Measurements from ENCODE around the gene FRRS1.

FRRS1 gene

DNA sequence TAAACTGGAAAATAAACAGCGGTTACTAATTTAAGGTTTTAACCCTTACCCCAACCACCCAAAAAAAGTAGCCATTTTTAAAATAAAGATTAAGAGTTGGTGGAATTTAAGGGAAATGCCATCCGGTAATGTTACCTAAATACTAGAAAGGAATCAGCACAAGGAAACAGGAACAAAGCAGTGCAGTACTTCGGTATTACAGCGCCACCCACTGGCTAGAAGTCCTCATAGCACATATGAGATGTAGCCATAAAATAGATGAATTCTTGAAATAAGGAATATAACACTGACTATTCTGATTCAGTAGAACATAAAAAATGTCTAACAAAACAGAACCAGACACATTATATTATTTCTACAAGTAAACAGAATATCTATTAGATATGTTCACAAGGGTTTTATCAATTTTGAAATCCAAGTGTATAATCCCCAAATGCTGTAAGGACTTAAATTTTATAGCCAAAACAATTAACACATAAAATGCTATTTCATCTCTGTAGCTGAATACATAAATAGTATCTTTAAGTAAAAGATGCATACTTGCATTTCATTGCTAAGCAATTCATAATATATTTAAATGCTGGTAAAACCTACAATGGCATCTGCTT, 58.8 kb downstream of the FRRS1 start:
- H3K4me3 ChIP-seq (ENCODE audit: low read depth, low read length): no peak overlapping the region
- DNase-seq (ENCODE audit: low read depth): peak; percentile 28

DNA sequence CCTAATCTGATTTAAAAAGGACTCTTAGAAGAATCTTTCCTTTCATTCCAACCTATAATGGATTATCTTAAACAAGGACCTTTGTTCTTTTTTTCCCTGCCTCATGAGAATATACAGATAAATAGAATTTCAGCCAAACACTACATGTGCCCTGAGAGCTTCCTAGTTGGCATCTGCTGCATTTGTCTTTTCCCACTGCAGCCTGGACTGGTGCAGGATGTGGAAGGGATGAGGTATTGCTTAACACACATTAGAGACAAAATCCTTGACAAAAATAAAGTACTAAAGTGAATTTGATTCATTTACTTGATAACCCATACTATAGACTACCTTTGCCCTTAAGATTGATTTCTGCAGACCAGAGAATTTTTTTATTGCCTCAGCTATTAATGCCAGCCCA, 61.0 kb downstream of the FRRS1 start:
- H3K4me3 ChIP-seq (ENCODE audit: low read depth, low read length): no peak overlapping the region
- no peak for DNase-seq (ENCODE audit: low read depth)
- TF ChIP-seq, protein P1, sequence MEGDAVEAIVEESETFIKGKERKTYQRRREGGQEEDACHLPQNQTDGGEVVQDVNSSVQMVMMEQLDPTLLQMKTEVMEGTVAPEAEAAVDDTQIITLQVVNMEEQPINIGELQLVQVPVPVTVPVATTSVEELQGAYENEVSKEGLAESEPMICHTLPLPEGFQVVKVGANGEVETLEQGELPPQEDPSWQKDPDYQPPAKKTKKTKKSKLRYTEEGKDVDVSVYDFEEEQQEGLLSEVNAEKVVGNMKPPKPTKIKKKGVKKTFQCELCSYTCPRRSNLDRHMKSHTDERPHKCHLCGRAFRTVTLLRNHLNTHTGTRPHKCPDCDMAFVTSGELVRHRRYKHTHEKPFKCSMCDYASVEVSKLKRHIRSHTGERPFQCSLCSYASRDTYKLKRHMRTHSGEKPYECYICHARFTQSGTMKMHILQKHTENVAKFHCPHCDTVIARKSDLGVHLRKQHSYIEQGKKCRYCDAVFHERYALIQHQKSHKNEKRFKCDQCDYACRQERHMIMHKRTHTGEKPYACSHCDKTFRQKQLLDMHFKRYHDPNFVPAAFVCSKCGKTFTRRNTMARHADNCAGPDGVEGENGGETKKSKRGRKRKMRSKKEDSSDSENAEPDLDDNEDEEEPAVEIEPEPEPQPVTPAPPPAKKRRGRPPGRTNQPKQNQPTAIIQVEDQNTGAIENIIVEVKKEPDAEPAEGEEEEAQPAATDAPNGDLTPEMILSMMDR (IDR thresholded peaks at IDR 0.05; ENCODE audit: control insufficient read depth, extremely low read depth, insufficient read depth): no peak

More for the DNA sequence above, 58.8 kb downstream of the FRRS1 start:
- TF ChIP-seq, protein P1 (IDR thresholded peaks at IDR 0.05; ENCODE audit: control insufficient read depth, extremely low read depth, insufficient read depth): peak; percentile 90

DNA sequence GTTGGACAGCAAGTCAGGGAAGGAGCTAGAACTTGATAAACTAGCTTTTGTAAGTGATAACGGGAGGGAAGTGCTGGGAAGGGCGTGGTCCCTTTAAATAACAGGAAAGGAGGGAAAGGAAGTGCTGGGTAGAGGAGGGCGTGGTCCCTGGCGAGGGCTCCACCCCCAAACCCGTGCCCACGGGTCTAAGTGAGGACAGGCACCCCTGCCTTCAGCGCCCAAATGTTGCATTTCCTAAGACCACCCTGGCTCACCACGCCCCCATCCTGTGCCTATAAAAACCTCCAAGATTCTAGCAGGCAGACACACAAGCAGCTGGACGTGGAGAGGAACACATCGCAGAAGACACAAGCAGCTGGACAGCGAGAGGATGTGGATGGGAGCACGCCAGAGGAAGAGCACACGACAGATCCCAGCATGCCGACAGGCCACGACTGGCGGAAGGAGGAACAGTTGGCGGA, 62.0 kb downstream of the FRRS1 start:
- no peak for DNase-seq (ENCODE audit: low read depth)
- no peak overlapping the region for H3K4me3 ChIP-seq (ENCODE audit: low read depth, low read length)
- TF ChIP-seq, protein P1 (IDR thresholded peaks at IDR 0.05; ENCODE audit: control insufficient read depth, extremely low read depth, insufficient read depth): no peak

DNA sequence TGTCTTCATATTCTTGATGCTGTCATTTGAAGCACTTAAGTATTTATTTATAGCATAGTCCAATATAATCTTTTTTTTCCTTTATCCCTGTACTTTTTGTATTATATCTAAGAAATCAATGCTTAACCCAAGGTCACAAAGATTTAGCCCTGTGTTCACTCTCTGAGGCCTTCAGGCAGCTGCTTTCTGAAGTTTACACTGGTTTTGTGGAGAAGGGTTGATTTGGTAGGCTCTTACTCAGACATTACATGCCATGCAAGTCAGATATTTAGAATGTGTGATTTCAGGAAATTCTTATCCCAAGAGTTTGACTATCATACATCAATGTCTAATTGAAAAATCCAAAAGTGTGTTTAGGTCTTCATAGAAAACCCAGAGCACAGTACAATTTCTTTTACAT, 64.2 kb downstream of the FRRS1 start:
- DNase-seq (ENCODE audit: low read depth): no peak
- H3K4me3 ChIP-seq (ENCODE audit: low read depth, low read length): no peak overlapping the region
- TF ChIP-seq, protein P1 (IDR thresholded peaks at IDR 0.05; ENCODE audit: control insufficient read depth, extremely low read depth, insufficient read depth): no peak

DNA sequence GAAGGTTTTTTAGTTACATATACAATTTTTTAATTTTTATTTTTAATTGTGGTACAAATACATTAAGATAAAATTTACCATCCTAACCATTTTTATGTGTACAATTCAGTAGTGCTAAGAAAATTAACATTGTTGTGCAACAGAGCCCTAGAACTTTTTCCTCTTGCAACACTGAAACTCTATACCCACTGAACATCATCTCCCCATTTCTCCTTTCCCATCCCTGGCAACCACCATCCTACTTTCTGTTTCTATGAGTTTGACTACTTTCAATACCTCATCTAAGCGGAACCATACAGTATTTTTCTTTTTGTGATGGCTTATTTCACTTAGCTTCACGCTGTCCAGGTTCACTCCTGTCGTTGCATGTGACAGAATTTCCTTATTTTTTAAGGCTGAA, 66.4 kb downstream of the FRRS1 start:
- DNase-seq (ENCODE audit: low read depth): no peak
- TF ChIP-seq, protein P1 (IDR thresholded peaks at IDR 0.05; ENCODE audit: control insufficient read depth, extremely low read depth, insufficient read depth): no peak
- H3K4me3 ChIP-seq (ENCODE audit: low read depth, low read length): no peak overlapping the region

DNA sequence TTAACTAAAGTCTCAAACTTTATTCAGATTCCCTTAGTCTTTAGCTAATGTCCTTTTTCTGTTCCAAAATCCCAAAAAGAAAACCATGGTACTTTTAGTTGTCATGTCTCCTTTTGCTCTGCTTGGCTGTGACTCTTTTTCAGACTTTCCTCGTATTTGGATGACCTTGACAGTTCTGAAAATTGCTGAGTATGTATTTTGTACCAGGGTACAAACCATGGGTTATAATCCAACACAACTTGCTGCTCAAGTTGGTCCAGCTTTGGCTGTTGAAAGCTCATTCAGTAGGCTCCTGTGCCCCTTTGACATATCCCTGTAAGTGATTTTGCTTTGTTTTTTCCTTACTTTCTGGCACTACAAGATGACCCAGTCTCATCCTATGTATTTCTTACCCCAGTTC, 68.9 kb downstream of the FRRS1 start:
- TF ChIP-seq, protein P1 (IDR thresholded peaks at IDR 0.05; ENCODE audit: control insufficient read depth, extremely low read depth, insufficient read depth): no peak
- no peak for DNase-seq (ENCODE audit: low read depth)
- H3K4me3 ChIP-seq (ENCODE audit: low read depth, low read length): no peak overlapping the region

DNA sequence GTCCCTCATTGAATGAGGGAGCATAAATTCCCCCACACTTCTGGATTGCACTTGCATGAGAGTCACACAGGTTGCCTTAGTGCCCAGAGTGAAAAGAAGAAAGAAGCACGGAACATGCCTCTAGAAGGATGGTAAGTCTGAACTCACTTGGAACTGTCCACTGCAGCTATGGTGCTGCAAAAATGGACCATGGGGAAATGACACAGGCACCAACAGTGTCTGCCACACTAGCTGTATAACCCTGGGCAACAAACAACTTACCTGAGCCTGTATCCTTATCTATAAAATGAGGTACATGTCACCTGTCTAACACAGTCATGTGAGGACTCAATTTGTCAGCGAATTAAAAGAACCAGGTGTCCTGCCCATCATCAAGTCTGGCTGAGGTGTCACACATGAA, 69.8 kb downstream of the FRRS1 start:
- TF ChIP-seq, protein P1 (IDR thresholded peaks at IDR 0.05; ENCODE audit: control insufficient read depth, extremely low read depth, insufficient read depth): no peak
- no peak for DNase-seq (ENCODE audit: low read depth)
- no peak overlapping the region for H3K4me3 ChIP-seq (ENCODE audit: low read depth, low read length)

Measured in LNCaP clone FGC (cell line).